Mesodermal cell (in vitro differentiated cells): ENCODE measurements around the gene F8.
"Not testable (repeated sequence)": the region's sequence is repeated elsewhere in the genome, so short reads cannot be mapped to it uniquely, and the experiment has no call there.

Experiments
- H3K27ac ChIP-seq: 2 replicates; pipeline ENCODE4 v1.7.0; 2013; ENCODE audit warnings: mild to moderate bottlenecking, low read depth, low read length, moderate library complexity; ENCODE audit not compliant: severe bottlenecking
- H3K36me3 ChIP-seq: 2 replicates; pipeline ENCODE4 v1.7.1; 2013; ENCODE audit warnings: mild to moderate bottlenecking, low read length, moderate library complexity; ENCODE audit not compliant: control insufficient read depth, insufficient read depth
- H3K4me1 ChIP-seq: one replicate; pipeline ENCODE4 v1.7.1; 2013; ENCODE audit warnings: mild to moderate bottlenecking, low read length; ENCODE audit not compliant: insufficient read depth, control insufficient read depth, poor library complexity, severe bottlenecking
- H3K4me3 ChIP-seq: 2 replicates; pipeline ENCODE4 v1.7.0; 2013; ENCODE audit warnings: low read length, control low read depth, mild to moderate bottlenecking; ENCODE audit not compliant: insufficient read depth, poor library complexity, severe bottlenecking; ENCODE audit errors: extremely low read depth
- H3K9me3 ChIP-seq: 2 replicates; pipeline ENCODE4 v1.7.1; 2013; ENCODE audit warnings: mild to moderate bottlenecking, low read length, moderate library complexity; ENCODE audit not compliant: control insufficient read depth
- WGBS, 2 experiments: methylation state at CpG; one replicate each; pipeline ENCODE4 v1.1.5; 2013; ENCODE audit warnings: missing lambda C conversion rate in 2 of 2; ENCODE audit not compliant: insufficient coverage in 2 of 2; 5-methylcytosine and 5-hydroxymethylcytosine counted together

F8 gene

DNA sequence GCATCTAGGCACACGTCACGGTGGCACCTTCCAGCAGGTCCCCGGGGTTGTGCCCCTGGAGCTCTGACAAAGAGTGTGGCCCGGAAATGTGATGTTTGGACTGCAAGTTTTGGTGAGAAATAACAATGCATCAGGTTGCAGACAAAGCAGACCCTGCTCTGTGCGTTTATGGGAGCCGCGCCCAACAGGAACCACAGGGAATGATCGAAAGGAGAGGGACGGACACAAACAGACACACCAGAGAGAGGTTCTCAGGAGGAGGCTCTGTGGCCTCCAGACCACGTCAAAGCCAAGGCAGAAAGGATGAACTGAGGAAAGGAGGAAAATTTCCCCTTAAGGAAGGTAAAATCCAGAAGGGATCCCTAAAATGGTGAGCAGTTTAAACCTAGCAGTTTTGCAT is 16.1 kb downstream of the F8 start:
- H3K9me3 ChIP-seq, H3K4me1 ChIP-seq, H3K4me3 ChIP-seq, H3K36me3 ChIP-seq, H3K27ac ChIP-seq: not testable (repeated sequence)
- WGBS, 2 experiments: no CpG with 5 or more reads among the region's 10 CpGs

- Histone ChIP-seq H3K4me1 (no peaks in the 10 kb centered on the region), H3K36me3 (no peaks in the 10 kb centered on the region), H3K4me3 (no peak overlapping the region), H3K27ac (no peak overlapping the region), H3K9me3 (no peaks in the 10 kb centered on the region)
- WGBS, 2 experiments: 100% methylated on average over 2 of the region's 2 CpGs; no CpG with 5 or more reads in 1 of the 2 experiments
Measured at GRCh38 chrX:155005190-155005589, 17.3 kb downstream of the F8 start.

DNA sequence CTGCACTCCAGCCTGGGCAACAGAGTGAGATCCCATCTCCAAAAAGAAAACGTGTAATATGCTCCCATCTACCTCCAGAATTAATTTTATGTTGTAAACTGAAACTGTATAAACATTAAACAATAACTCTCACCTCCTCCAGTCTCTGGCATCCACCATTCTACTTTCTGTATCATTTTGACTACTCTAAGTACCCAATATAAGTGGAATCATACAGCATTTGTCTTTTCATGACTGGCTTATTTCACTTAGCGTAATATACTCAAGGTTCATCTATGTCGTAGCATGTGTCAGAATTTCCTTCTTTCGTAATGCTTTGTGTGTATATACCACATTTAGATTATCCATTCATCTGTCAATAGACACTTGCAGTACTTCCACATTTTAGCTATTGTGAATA is 20.6 kb downstream of the F8 start:
- H3K4me3 ChIP-seq: no peak overlapping the region
- no CpG with 5 or more reads among the region's 4 CpGs for WGBS, 2 experiments

DNA sequence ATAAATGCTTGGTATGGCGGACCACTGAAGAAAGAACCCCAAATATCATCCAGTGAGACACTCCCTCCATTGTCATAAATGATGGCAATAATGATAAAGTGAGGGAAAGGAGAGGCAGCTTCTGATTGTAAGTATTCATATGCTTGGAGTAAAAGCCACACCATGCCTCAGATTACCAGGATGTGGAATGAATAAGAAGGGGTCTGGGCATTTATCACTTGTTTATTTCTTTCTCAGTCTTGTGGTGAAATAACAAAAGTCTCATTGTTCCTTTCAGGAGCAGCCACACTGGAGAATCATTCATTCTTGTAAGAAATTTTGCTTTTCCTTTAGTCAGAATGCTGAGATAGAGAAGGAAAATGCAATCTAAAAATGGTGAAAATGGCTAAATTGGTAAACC is 21.7 kb downstream of the F8 start:
- Histone ChIP-seq H3K27ac (no peak overlapping the region), H3K9me3 (no peaks in the 10 kb centered on the region), H3K4me1 (no peaks in the 10 kb centered on the region), H3K4me3 (no peak overlapping the region), H3K36me3 (no peaks in the 10 kb centered on the region)
- no CpG with 5 or more reads among the region's 1 CpG for WGBS, 2 experiments

More for the DNA sequence above, 20.6 kb downstream of the F8 start:
- H3K27ac ChIP-seq: no peak overlapping the region
- H3K9me3 ChIP-seq: no peaks in the 10 kb centered on the region
- H3K36me3 ChIP-seq: no peaks in the 10 kb centered on the region
- no peaks in the 10 kb centered on the region for H3K4me1 ChIP-seq

DNA sequence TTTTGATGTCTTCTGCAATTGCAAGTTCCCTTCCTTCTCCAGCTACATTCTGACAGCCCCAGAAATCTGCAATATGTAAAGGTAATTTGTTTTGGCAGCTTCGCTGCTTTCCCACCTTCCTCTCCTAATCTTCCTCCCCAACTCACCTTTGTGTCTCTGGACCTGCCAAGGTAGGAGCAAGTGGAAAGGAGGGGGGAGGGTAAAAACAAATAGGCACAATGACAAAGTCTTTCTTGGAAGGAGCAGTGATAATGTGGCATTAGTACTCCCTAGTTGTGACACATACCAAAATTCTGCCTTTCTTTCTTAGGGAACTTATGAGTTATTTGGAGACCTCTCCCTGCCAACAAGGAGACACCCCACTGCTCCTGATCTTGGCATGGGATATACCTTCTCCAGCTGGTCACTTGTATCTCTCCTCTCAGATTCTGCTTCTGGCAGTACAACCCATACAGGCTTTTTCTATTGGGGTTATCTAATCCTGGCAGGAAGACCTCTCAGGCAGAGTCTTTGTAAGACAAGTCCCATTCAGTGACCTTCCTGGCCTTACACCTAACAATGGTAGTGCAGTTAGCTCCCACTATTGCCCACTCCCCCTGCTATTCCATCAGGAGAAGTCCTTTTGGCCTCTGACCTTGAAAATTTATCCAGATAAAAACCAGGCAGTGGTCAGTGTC is 24.2 kb downstream of the F8 start:
- Histone ChIP-seq H3K27ac (no peak overlapping the region), H3K4me1 (no peaks in the 10 kb centered on the region), H3K9me3 (no peaks in the 10 kb centered on the region), H3K4me3 (no peak overlapping the region), H3K36me3 (no peaks in the 10 kb centered on the region)
- no CpG with 5 or more reads among the region's 1 CpG for WGBS, 2 experiments

GRCh38 chrX:154991476-154991875 is 31.0 kb downstream of the F8 start:
- no CpG with 5 or more reads among the region's 1 CpG for WGBS, 2 experiments
- no peaks in the 10 kb centered on the region for H3K4me1 ChIP-seq
- no peak overlapping the region for H3K4me3 ChIP-seq

GRCh38 chrX:154991039-154991438 is 31.5 kb downstream of the F8 start:
- no peaks in the 10 kb centered on the region for H3K9me3 ChIP-seq
- no CpG with 5 or more reads among the region's 3 CpGs for WGBS, 2 experiments
- no peak overlapping the region for H3K27ac ChIP-seq
- no peaks in the 10 kb centered on the region for H3K36me3 ChIP-seq
- no peaks in the 10 kb centered on the region for H3K4me1 ChIP-seq
- H3K4me3 ChIP-seq: no peak overlapping the region

More at GRCh38 chrX:154991476-154991875, 31.0 kb downstream of the F8 start:
- Histone ChIP-seq H3K36me3 (no peaks in the 10 kb centered on the region), H3K9me3 (no peaks in the 10 kb centered on the region), H3K27ac (no peak overlapping the region)

DNA sequence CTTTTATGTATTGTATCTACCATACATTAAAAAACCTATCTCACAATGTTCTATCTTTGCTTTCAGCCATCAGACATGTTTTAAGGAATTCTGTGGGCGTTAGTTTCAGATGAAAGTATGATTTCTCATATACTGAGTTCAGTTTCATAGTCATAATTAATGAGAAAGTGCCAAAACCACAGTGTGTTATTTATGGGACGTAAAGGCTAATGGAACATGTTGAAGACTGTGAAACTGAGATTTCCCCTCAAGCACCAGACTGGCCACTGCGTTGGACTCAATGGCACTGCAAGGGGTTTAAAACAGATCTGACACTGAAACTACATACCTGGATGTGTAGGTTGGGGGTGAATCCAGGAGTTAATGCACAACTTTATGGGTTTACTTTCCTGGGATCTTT is 32.0 kb downstream of the F8 start:
- H3K4me1 ChIP-seq: no peaks in the 10 kb centered on the region
- WGBS, 2 experiments: no CpG with 5 or more reads among the region's 3 CpGs
- H3K9me3 ChIP-seq: no peaks in the 10 kb centered on the region
- no peaks in the 10 kb centered on the region for H3K36me3 ChIP-seq
- H3K27ac ChIP-seq: no peak overlapping the region
- no peak overlapping the region for H3K4me3 ChIP-seq

GRCh38 chrX:154988719-154989118 is 33.8 kb downstream of the F8 start:
- H3K9me3 ChIP-seq: no peaks in the 10 kb centered on the region
- H3K36me3 ChIP-seq: no peaks in the 10 kb centered on the region
- H3K4me1 ChIP-seq: no peaks in the 10 kb centered on the region
- H3K4me3 ChIP-seq: no peak overlapping the region
- H3K27ac ChIP-seq: no peak overlapping the region
- WGBS, 2 experiments: 100% methylated on average over 1 of the region's 3 CpGs; no CpG with 5 or more reads in 1 of the 2 experiments

GRCh38 chrX:154987940-154988339 is 34.6 kb downstream of the F8 start:
- Histone ChIP-seq H3K27ac (no peak overlapping the region), H3K4me3 (no peak overlapping the region), H3K36me3 (no peaks in the 10 kb centered on the region), H3K9me3 (no peaks in the 10 kb centered on the region), H3K4me1 (no peaks in the 10 kb centered on the region)
- WGBS, 2 experiments: no CpG with 5 or more reads among the region's 3 CpGs

DNA sequence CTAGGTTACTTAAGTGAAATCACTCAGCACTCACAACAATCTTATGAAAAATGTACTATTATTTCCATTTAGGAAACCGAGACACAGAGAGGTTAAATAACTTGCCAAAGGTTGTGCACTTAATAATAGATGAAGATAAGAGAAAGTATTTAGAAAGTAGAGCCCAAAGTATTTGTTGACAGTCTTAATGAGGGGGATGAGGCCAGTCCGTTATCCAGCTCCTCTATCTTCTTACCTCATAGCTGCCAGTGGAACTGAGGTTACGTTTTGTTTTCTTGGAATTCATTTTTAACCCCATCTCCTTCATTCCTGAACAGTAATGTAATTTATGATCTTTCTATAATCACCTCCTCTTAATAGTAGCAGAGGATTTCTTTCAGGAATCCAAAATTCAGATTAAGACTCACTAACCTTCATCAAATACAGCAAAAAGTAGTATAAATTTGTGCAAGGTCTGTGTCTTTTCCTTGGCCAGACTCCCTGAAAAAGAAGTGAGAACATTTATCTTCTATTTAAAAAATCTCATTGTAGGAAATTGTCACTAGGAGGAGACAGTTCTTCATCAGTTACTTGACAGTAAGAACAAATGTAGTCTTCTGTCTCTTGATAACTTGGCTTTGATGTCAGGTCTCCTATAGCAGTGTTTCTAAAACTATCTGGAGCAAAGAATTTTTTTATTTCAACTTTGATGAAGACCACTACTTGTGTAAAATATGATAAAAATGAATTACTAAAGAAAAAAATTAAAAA is 35.5 kb downstream of the F8 start:
- WGBS, 2 experiments: no CpG with 5 or more reads among the region's 3 CpGs
- no peaks in the 10 kb centered on the region for H3K9me3 ChIP-seq
- no peak overlapping the region for H3K4me3 ChIP-seq
- H3K36me3 ChIP-seq: no peaks in the 10 kb centered on the region
- H3K27ac ChIP-seq: no peak overlapping the region
- H3K4me1 ChIP-seq: no peaks in the 10 kb centered on the region
